Astrocyte (in vitro differentiated cells and primary cell): Measurements from ENCODE around the gene DPH2.

ENCODE experiments used
- EZH2 ChIP-seq: IDR thresholded peaks from 2 replicates; pipeline ENCODE4 v1.6.1; 2012; ENCODE audit warnings: mild to moderate bottlenecking, low read length, inconsistent platforms; ENCODE audit not compliant: insufficient read depth
- TF ChIP-seq, protein P1 (sequence below): IDR thresholded peaks from 2 replicates; pipeline ENCODE4 v1.5.1; 2011; ENCODE audit warnings: low read depth, mild to moderate bottlenecking, inconsistent platforms, low read length, moderate library complexity; ENCODE audit not compliant: insufficient read depth

- TF ChIP-seq, protein P1, sequence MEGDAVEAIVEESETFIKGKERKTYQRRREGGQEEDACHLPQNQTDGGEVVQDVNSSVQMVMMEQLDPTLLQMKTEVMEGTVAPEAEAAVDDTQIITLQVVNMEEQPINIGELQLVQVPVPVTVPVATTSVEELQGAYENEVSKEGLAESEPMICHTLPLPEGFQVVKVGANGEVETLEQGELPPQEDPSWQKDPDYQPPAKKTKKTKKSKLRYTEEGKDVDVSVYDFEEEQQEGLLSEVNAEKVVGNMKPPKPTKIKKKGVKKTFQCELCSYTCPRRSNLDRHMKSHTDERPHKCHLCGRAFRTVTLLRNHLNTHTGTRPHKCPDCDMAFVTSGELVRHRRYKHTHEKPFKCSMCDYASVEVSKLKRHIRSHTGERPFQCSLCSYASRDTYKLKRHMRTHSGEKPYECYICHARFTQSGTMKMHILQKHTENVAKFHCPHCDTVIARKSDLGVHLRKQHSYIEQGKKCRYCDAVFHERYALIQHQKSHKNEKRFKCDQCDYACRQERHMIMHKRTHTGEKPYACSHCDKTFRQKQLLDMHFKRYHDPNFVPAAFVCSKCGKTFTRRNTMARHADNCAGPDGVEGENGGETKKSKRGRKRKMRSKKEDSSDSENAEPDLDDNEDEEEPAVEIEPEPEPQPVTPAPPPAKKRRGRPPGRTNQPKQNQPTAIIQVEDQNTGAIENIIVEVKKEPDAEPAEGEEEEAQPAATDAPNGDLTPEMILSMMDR, result no peak
- no peak for TF ChIP-seq EZH2
These were observed 11.3 kb downstream of the DPH2 start for GRCh38 chr1:43981135-43981491.
